Right lobe of liver (tissue), 6 donors: Measurements from ENCODE around the gene ABCB6. TPM values are rescaled to one million over a fixed set of nuclear protein-coding genes. Genes with fewer than 3 reads are reported as not detected.
A peak's percentile ranks its signal among the peaks of the same experiment; 100 is the strongest.

ENCODE experiments used
- ATAC-seq, 4 donors: fragments of 200-7000 bp; cut with Tn5 transposase; one replicate each; pipeline ENCODE4 v1.9.1; 2020; ENCODE audit warnings: mild to moderate bottlenecking in 4 of 4, moderate library complexity in 4 of 4
- DNase-seq, 3 donors: peaks; one replicate each; pipeline ENCODE4 v3.0.0-alpha.2; 2020
- H3K27ac ChIP-seq, 3 donors: fragments of 200-600 bp; one replicate each; pipeline ENCODE4 v1.8.0; 2022
- H3K27me3 ChIP-seq, 2 donors: fragments of 200-600 bp; one replicate each; pipeline ENCODE4 v1.8.0; 2022
- H3K36me3 ChIP-seq, 4 donors: fragments of 200-600 bp; sonication (generic) in 1 of 4; one replicate each; pipeline versions ENCODE4 v1.5.1 to v1.8.0; 2017 to 2022; ENCODE audit warnings: control low read depth in 1 of 4
- H3K4me1 ChIP-seq, 4 donors: fragments of 200-600 bp; sonication (generic) in 1 of 4; one replicate each; pipeline versions ENCODE4 v1.5.1 to v1.8.0; 2017 to 2022; ENCODE audit warnings: control low read depth in 1 of 4
- H3K4me3 ChIP-seq, 3 donors: fragments of 200-600 bp; one replicate each; pipeline ENCODE4 v1.8.0; 2022
- H3K9me3 ChIP-seq, 4 donors: fragments of 200-600 bp; sonication (generic) in 1 of 4; one replicate each; pipeline versions ENCODE4 v1.5.1 to v1.8.0; 2017 to 2022; ENCODE audit warnings: control low read depth in 1 of 4
- POLR2A ChIP-seq: fragments of 450-650 bp; IDR thresholded peaks from one replicate; pipeline ENCODE4 v1.6.1; 2017; ENCODE audit warnings: antibody characterized with exemption, mild to moderate bottlenecking
- WGBS: methylation state at CpG from one replicate; pipeline ENCODE4 v1.1.6; 2018; ENCODE audit warnings: low coverage, low lambda C conversion rate; ENCODE audit not compliant: insufficient coverage; ENCODE audit errors: missing lambda C conversion rate; 5-methylcytosine and 5-hydroxymethylcytosine counted together
- intact Hi-C, 2 donors: fragments of 100-400 bp; cut with DNase I; formaldehyde crosslinking; loops; one replicate each; pipeline versions ENCODE4 v1.11.2 to v1.14.1; 2022
- total RNA-seq, 6 experiments: library from RNA; depleted of rRNA in 2 of 6; stranded (reverse); fragments of >200 nt in 2 of 6; fragmentation: NEBNext Ultra II Directional in 3 of 6; extraction: Animal tissue kit (Norgen Biotek cat#: 25700) in 3 of 6; gene quantifications; one replicate each; pipeline versions ENCODE4 v1.1.0 to v1.2.4, GENCODE V29; 2016 to 2023
- TF ChIP-seq, protein P1 (sequence below), 4 donors: fragments of 200-600 bp in 3 of 4; fragments of 450-650 bp in 1 of 4; IDR thresholded peaks; one replicate each; pipeline versions ENCODE4 v1.5.1 to v1.8.0; 2016 to 2022; ENCODE audit warnings: antibody characterized with exemption in 4 of 4, mild to moderate bottlenecking in 2 of 4
- donor health status: DM: no; HTN: yes; CAD: no.
- donor health status: DM: no; HTN: no; CAD: no.
- donor health status: DM: no; HTN: no; CAD: no.
- donor health status: DM: no; HTN: yes; CAD: no.
- donor health status: DM: no; HTN: yes; CAD: no.

The ABCB6 gene
- total RNA-seq, 6 experiments from 2014 or later: 20.3 to 72.5 (median 37.3) TPM

DNA sequence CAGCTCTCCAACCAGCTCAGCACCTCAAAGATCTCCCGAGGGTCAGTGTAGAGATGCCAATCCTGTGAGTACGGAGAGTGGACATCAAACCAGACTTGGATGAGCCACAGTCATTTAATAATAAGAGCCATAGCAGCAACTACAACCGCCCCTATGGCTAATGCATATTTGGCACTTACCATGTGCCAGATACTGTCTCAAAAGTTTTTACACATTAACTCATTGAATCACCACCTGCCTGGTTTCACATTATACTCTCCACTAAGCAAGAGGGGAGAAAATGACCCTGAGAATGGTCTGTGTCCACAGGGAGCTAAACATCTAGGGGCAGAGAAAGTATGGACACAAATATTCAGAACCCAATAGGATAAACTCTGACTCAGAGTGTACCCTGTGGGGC, 44.6 kb downstream of the ABCB6 start:
- intact Hi-C loops: loop anchor here in 1 of 2 donors (5.0 kb wide), 1 partner anchor 33 kb away; the partner anchor contains the start of gene ZFAND2B
- WGBS: 87% methylated on average over 2 of the region's 3 CpGs
- DNase-seq: no peak
- no peak for ATAC-seq
- Histone ChIP-seq H3K36me3 (peaks cover 0 to 35% (median 4%) of the 10 kb centered on the region in 4 donors), H3K27ac (no peak overlapping the region), H3K4me3 (no peak overlapping the region), H3K4me1 (peaks cover 0 to 35% (median 9%) of the 10 kb centered on the region in 4 donors), H3K27me3 (no peaks in the 10 kb centered on the region), H3K9me3 (no peaks in the 10 kb centered on the region)
- TF ChIP-seq, protein P1, sequence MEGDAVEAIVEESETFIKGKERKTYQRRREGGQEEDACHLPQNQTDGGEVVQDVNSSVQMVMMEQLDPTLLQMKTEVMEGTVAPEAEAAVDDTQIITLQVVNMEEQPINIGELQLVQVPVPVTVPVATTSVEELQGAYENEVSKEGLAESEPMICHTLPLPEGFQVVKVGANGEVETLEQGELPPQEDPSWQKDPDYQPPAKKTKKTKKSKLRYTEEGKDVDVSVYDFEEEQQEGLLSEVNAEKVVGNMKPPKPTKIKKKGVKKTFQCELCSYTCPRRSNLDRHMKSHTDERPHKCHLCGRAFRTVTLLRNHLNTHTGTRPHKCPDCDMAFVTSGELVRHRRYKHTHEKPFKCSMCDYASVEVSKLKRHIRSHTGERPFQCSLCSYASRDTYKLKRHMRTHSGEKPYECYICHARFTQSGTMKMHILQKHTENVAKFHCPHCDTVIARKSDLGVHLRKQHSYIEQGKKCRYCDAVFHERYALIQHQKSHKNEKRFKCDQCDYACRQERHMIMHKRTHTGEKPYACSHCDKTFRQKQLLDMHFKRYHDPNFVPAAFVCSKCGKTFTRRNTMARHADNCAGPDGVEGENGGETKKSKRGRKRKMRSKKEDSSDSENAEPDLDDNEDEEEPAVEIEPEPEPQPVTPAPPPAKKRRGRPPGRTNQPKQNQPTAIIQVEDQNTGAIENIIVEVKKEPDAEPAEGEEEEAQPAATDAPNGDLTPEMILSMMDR (IDR thresholded peaks at IDR 0.05): no peak
- TF ChIP-seq POLR2A: no peak

DNA sequence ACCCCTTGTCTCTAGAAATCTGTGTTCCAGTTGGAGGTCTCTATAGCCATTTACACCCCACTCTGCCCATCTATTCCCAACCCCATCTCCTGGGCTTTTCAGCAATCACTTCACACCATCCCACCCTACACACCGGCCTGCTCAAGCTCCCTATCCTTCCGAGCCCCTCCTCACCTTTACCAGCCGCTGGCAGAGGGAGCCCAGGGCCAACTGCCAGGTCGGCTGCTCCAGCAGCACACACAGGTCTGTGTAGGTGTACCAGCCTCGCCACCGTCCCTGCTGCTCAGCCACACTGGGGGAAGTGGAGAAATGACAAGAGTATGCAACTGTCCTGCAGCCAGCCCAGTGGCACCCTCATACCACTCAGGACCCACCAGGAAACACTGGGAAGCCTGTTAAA, 45.6 kb downstream of the ABCB6 start:
- no peaks in the 10 kb centered on the region for H3K27me3 ChIP-seq
- peaks cover 0 to 35% (median 4%) of the 10 kb centered on the region in 4 donors for H3K36me3 ChIP-seq
- ATAC-seq (no peak), DNase-seq (no peak)
- intact Hi-C loops: loop anchor here in 1 of 2 donors (5.0 kb wide), 1 partner anchor 34 kb away; the partner anchor contains the start of gene ZFAND2B
- H3K27ac ChIP-seq: no peak overlapping the region
- no peaks in the 10 kb centered on the region for H3K9me3 ChIP-seq
- peaks cover 0 to 29% (median 6%) of the 10 kb centered on the region in 4 donors for H3K4me1 ChIP-seq
- TF ChIP-seq, protein P1 (IDR thresholded peaks at IDR 0.05): no peak
- TF ChIP-seq POLR2A: no peak
- H3K4me3 ChIP-seq: no peak overlapping the region
- whole genome bisulfite sequencing: 91% methylated on average over 4 of the region's 6 CpGs

DNA sequence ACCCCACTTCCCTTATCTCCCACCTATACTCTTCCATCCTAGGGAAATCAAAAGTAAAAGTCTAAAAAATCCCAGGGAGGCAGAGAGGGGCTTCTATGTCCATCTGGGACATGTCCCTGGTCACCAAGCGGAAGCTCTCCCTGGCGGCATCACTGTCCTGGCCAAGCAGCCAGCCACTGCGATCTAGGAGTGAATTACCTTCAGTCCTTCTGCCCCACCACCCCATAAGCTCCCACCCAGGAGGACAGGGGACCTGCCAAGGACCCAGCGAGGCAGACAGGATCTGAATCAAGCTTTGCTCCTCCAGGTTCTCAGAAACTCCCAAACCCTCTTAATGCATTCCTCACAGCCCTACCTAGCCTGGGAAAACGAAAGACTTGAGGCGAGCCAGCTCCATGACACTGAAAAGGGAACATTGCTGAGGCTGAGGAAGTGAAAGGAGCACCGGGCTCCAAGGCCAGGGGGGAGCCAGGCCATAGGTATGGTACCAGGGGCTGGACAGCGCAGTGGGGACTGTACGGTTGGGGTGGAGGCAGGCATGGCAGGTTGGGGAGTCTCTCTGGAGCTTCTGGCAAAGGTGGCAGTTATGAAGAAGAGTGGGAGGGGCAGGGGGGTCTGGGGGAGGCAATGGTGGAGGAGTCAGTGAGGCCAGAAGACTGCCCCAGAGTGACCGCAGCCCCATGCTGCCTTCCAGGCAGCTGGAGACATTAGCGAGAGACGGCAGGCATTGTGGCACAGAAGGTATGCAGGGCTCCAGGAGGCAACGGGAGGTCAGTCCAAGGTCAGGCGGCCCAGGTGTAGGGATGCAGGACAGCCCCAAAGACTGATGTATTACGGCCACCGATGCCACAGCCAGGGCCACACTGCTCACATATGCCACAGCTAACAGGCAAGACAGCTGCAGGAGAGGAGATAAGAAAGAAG, 46.3 kb downstream of the ABCB6 start:
- no peaks in the 10 kb centered on the region for H3K27me3 ChIP-seq
- peaks cover 0 to 29% (median 6%) of the 10 kb centered on the region in 4 donors for H3K4me1 ChIP-seq
- peak overlapping the region in 1 of 3 donors; percentile 18 for H3K27ac ChIP-seq
- peak in 1 of 3 donors; percentile 35 for DNase-seq
- no peak overlapping the region for H3K4me3 ChIP-seq
- 75% methylated on average over 8 of the region's 16 CpGs for WGBS
- no peaks in the 10 kb centered on the region for H3K9me3 ChIP-seq
- intact Hi-C loops: loop anchor here in 1 of 2 donors (5.0 kb wide), 1 partner anchor 35 kb away; the partner anchor contains the start of gene ZFAND2B
- ATAC-seq: no peak
- TF ChIP-seq POLR2A: no peak
- TF ChIP-seq, protein P1 (IDR thresholded peaks at IDR 0.05): no peak
- H3K36me3 ChIP-seq: peaks cover 0 to 35% (median 4%) of the 10 kb centered on the region in 4 donors

DNA sequence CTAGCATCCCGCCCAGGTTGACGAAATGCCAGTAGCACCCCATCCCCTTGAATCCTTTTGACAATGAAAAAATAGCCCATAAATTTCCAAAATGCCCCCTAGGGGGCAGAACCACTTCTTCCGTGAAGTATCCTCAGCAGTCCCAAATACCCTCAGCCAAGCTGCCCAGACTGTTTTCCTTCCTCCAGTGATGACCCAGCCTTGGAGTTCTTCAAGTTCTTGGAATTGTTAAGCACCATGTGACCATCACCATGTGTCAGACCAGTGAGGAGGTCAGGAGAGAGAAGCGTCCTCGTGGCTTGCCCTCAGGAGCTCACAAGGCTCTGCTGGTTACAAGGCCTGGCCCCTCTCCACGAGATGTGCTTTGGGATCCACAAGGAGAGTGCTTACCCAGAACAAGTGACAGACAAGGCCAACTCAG, 47.5 kb downstream of the ABCB6 start:
- intact Hi-C loops: loop anchor here in 1 of 2 donors (5.0 kb wide), 1 partner anchor 36 kb away; the partner anchor contains the start of gene ZFAND2B
- H3K4me1 ChIP-seq: peaks cover 0 to 29% (median 6%) of the 10 kb centered on the region in 4 donors
- no peaks in the 10 kb centered on the region for H3K9me3 ChIP-seq
- no peak overlapping the region for H3K4me3 ChIP-seq
- ATAC-seq: peak; percentile 62 to 71 (median 66)
- peak in 1 of 3 donors; percentile 54 for DNase-seq
- TF ChIP-seq, protein P1 (IDR thresholded peaks at IDR 0.05): peak; percentile 53 to 74 (median 68)
- TF ChIP-seq POLR2A: no peak
- no peaks in the 10 kb centered on the region for H3K27me3 ChIP-seq
- 14% methylated on average over 3 of the region's 6 CpGs for WGBS
- peak overlapping the region in 2 of 3 donors; percentile 2 to 18 for H3K27ac ChIP-seq
- peaks cover 0 to 35% (median 4%) of the 10 kb centered on the region in 4 donors for H3K36me3 ChIP-seq
